ENCODE measurements around the gene TM2D3.
A peak's percentile ranks its signal among the peaks of the same experiment; 100 is the strongest.

TM2D3 gene

DNA sequence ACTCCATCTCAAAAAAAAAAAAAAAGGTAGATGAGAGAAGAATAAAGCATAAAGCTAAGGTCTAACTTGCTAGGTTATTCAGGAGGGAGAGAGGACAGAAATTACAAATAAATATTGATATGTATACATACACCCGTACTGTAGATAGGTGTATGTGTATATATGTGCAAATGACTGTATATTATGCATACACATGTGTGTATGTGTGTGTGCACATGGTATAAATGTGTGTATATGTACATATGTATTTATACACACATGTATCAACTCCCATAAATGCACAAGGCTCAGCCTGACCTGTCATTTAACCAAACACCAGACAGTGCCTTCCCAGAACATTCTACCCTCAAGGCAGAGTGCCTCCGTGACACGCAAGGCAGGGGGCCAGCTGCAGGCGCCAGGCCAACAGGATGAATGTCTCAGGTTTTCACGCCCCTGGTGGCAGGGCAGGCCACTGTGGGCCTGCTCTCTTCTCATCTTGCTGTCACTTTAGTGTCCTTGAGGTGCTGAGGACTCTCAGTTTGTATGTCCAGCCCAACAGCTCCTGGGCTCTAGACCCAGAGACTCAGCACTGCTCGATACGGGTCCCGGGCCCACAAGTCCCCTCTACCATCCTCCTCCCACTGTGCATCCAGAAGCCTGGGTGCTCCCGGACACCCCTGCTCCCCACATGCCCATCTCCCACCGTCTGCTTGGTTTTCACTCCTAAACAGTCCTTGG, 40.4 kb downstream of the TM2D3 start:
- no peak for DNase-seq (ENCODE audit: low spot score)
- in situ Hi-C loops (cut with MboI; ENCODE audit: low pct_unique_long_range_greater_than_20kb, low sequenced_read_pairs, unreplicated experiment): no loop called here
- TF ChIP-seq, protein P1, sequence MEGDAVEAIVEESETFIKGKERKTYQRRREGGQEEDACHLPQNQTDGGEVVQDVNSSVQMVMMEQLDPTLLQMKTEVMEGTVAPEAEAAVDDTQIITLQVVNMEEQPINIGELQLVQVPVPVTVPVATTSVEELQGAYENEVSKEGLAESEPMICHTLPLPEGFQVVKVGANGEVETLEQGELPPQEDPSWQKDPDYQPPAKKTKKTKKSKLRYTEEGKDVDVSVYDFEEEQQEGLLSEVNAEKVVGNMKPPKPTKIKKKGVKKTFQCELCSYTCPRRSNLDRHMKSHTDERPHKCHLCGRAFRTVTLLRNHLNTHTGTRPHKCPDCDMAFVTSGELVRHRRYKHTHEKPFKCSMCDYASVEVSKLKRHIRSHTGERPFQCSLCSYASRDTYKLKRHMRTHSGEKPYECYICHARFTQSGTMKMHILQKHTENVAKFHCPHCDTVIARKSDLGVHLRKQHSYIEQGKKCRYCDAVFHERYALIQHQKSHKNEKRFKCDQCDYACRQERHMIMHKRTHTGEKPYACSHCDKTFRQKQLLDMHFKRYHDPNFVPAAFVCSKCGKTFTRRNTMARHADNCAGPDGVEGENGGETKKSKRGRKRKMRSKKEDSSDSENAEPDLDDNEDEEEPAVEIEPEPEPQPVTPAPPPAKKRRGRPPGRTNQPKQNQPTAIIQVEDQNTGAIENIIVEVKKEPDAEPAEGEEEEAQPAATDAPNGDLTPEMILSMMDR (IDR thresholded peaks at IDR 0.05; ENCODE audit: extremely low read depth, insufficient read depth, missing control alignments): no peak

DNA sequence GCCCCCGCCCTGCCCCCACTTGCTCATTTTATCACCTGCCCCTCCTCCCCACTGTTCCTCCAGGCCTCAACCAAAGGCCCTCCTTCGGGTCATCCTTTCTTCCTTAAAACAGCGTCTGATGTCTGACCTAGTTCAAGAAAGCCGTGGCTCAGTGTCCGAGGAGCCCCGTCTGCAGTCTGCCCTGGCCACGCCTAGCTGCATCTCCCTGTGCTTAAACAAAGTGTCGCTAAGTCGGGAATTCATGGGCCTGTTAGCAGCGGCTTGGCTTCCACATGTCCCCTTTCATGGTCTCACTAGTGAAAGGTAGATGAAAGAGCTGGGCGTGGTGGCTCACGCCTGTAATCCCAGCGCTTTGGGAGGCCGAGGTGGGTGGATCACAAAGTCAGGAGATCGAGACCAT, 41.2 kb downstream of the TM2D3 start:
- DNase-seq (ENCODE audit: low spot score): peak; percentile 7
- TF ChIP-seq, protein P1 (IDR thresholded peaks at IDR 0.05; ENCODE audit: extremely low read depth, insufficient read depth, missing control alignments): no peak
- in situ Hi-C loops (cut with MboI; ENCODE audit: low pct_unique_long_range_greater_than_20kb, low sequenced_read_pairs, unreplicated experiment): no loop called here

DNA sequence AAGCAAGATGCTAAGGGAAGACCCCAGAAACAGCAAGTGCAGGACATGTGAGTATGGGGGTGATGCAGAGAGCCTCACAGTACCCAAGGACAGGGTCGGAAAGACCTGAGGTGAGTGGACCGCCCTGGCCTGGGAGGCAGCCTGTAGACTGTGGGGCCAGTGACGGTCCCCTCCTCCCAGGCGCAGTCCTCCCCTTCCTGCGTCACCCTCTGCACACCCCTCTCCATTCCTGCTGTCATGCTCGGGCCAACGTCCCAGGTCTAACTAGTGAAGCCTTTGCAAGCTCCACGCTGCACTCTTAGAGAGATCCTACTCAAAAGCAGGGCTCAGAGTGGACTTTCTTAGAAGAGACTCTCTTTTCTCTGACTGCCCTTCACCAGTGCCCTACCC, 41.6 kb downstream of the TM2D3 start:
- in situ Hi-C loops (cut with MboI; ENCODE audit: low pct_unique_long_range_greater_than_20kb, low sequenced_read_pairs, unreplicated experiment): no loop called here
- no peak for DNase-seq (ENCODE audit: low spot score)
- TF ChIP-seq, protein P1 (IDR thresholded peaks at IDR 0.05; ENCODE audit: extremely low read depth, insufficient read depth, missing control alignments): no peak

DNA sequence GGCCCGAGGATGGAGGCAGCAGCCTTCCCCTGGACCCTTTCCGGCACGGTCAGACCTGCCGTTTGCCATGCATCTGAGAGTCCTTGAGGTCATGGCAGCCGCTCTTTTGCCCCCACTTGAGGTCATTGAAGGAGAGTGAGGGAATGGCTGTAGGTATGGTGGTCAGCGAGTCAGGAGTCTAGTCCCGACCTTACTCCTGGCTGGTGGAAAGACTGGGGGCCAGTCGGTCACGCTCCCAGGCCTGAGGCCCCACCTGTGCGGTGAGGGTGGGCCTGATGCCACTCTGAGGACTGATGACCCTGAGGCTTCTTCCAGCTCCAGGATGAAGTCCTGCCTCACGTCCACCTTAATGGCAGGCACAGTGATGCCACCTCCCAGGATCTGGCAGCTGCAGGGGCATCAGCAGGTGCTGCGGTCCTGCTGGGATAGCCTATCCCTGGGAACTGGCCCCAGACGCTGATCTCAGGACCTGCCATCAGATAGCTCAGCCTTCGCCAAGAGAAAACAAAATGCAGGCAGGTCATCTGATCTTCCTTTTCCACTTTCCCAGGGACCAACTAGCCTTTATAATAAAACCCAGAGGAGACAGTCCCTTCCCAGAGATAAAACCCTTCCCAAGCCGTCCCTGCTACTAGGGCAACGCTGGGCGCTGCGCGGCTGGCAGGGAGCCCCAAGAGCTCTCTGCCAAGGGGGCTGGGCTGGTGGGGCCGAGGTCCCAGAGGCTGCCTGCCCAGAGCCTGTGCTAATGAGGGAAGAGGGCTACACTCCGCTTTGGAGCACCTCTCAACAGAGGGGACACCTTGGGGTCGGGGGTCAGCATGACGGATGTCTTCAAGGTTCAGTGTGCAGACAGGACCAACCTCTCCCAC, 42.2 kb downstream of the TM2D3 start:
- no peak for DNase-seq (ENCODE audit: low spot score)
- in situ Hi-C loops (cut with MboI; ENCODE audit: low pct_unique_long_range_greater_than_20kb, low sequenced_read_pairs, unreplicated experiment): no loop called here
- TF ChIP-seq, protein P1 (IDR thresholded peaks at IDR 0.05; ENCODE audit: extremely low read depth, insufficient read depth, missing control alignments): no peak

DNA sequence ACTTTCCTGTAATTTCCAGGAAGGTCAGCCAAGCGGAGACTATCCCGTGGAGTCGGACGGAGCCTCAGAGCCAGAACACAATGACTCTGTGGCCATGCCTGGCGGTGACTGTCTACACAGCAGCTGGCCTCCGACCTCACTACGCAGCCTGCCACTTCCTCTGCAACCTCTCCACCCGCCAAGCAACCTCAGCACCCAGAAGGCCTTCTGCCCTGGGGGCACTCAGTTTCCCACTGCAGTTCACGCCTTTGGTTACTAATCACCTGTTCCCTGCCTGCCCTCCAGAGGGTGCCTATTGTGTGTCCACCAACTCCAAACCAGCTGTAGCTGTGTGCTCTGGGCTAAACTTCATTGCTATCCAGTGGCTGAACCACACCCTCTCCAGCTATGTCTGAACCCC, 44.0 kb downstream of the TM2D3 start:
- TF ChIP-seq, protein P1 (IDR thresholded peaks at IDR 0.05; ENCODE audit: extremely low read depth, insufficient read depth, missing control alignments): no peak
- in situ Hi-C loops (cut with MboI; ENCODE audit: low pct_unique_long_range_greater_than_20kb, low sequenced_read_pairs, unreplicated experiment): no loop called here
- no peak for DNase-seq (ENCODE audit: low spot score)

DNA sequence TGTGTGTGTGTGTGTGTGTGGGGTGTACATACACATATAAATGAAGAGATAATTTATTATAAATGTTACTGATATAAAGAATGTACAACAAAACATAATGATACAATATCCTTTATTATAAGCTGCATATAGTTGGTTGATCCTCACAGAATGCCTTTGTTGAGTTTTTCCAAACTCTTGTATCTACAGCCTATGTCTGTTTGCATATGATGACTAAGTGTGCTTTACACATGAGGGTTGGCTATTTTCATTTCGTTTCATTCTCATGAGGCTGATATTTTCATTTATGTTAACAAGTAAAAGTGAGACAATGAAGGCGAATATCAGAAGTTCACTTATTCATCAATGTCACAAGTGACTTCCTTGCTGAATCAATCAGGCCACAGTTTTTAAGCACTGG, 45.1 kb downstream of the TM2D3 start:
- DNase-seq (ENCODE audit: low spot score): no peak
- in situ Hi-C loops (cut with MboI; ENCODE audit: low pct_unique_long_range_greater_than_20kb, low sequenced_read_pairs, unreplicated experiment): no loop called here
- TF ChIP-seq, protein P1 (IDR thresholded peaks at IDR 0.05; ENCODE audit: extremely low read depth, insufficient read depth, missing control alignments): no peak

All from GM13977 (cell line).